ENCODE measurements around the gene PCDHGC3. TPM values are rescaled to one million over a fixed set of nuclear protein-coding genes. Genes with fewer than 3 reads are reported as not detected.

PCDHGC3 gene
- polyA plus RNA-seq, 1 of the 3 experiments (the other 2 are of a cell fraction), result 97.0 TPM

DNA sequence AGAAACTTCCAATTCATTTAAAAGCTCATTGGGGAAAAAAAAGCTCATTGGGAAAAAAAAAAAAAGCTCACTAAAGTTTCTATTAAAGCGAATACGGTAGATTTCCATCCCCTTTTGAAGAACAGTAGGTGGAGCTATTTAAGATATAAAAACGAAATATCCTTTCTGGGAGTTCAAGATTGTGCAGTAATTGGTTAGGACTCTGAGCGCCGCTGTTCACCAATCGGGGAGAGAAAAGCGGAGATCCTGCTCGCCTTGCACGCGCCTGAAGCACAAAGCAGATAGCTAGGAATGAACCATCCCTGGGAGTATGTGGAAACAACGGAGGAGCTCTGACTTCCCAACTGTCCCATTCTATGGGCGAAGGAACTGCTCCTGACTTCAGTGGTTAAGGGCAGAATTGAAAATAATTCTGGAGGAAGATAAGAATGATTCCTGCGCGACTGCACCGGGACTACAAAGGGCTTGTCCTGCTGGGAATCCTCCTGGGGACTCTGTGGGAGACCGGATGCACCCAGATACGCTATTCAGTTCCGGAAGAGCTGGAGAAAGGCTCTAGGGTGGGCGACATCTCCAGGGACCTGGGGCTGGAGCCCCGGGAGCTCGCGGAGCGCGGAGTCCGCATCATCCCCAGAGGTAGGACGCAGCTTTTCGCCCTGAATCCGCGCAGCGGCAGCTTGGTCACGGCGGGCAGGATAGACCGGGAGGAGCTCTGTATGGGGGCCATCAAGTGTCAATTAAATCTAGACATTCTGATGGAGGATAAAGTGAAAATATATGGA lies 45.2 kb upstream of the PCDHGC3 start, which contains the start of gene PCDHGA12:
Gene PCDHGA12, plus strand, starts transcription at position 176 of the 782 bp plus-strand sequence. Its CDS starts 253 bp downstream, at position 429.
- Histone ChIP-seq H2AFZ (ENCODE audit: low read depth) (no peak within 1 kb of the TSS), H3K9ac (no peak within 1 kb of the TSS), H3K27ac (ENCODE audit: low read depth in 2 of 2, low read length in 1 of 2) (no peak within 1 kb of the TSS)

More for the DNA sequence above, 45.2 kb upstream of the PCDHGC3 start, which contains the start of gene PCDHGA12:
- Histone ChIP-seq H3K4me1 (ENCODE audit: control insufficient read depth in 1 of 2, insufficient read depth in 2 of 2, low read depth in 1 of 2, low read length in 1 of 2) (no peaks in the 10 kb centered on the region), H4K20me1 (ENCODE audit: insufficient read depth) (no peaks in the 10 kb centered on the region), H3K9me2 (no peaks in the 10 kb centered on the region), H3K9me3 (0 out of 2 replicates have a peak, but pooled peaks cover 5% of the 10 kb centered on the region), H3K4me3 (ENCODE audit: low read depth in 2 of 2, low read length in 1 of 2) (peak within 1 kb of the TSS in 1 of 2 experiments; percentile 15; a peak in 1 of 4 replicates), H3K27me3 (ENCODE audit: insufficient read depth) (no peaks in the 10 kb centered on the region), H3K36me3 (replicated peaks in 1 of 2; ENCODE audit: control insufficient read depth in 1 of 2, insufficient read depth in 2 of 2, low read length in 1 of 2) (peaks cover 3 to 38% of the 10 kb centered on the region in 2 experiments), H3K79me2 (ENCODE audit: insufficient read depth) (peaks cover 9% of the 10 kb centered on the region; the same call in 1 of the 2 replicates), H3K4me2 (no peak within 1 kb of the TSS), H3F3A (replicated peaks; ENCODE audit: insufficient read depth) (peaks cover 8% of the 10 kb centered on the region)
- ChIA-PET CTCF (interaction anchor here (1.1 to 2.5 kb wide), 4 partner anchors 13 to 133 kb away, joined by 3 to 8 read pairs (median 6); partner anchors contain the start of gene PCDHGB7), POLR2A (no interaction called here)
- DNase-seq, result no peak
- 87% methylated on average over 33 of the region's 33 CpGs for WGBS (ENCODE audit: low lambda C conversion rate)
- TF ChIP-seq EZH2phosphoT487 (IDR thresholded peaks at IDR 0.05; ENCODE audit: borderline replicate concordance, low read depth), result no peak
- TF ChIP-seq NRF1 (IDR thresholded peaks at IDR 0.05; ENCODE audit: low read depth, low read length), result no peak
- no peak for TF ChIP-seq TCF12 (IDR thresholded peaks at IDR 0.05)
- no peak for TF ChIP-seq POLR2AphosphoS5 (IDR thresholded peaks at IDR 0.05; ENCODE audit: low read depth, low read length)
- TF ChIP-seq, protein P1, sequence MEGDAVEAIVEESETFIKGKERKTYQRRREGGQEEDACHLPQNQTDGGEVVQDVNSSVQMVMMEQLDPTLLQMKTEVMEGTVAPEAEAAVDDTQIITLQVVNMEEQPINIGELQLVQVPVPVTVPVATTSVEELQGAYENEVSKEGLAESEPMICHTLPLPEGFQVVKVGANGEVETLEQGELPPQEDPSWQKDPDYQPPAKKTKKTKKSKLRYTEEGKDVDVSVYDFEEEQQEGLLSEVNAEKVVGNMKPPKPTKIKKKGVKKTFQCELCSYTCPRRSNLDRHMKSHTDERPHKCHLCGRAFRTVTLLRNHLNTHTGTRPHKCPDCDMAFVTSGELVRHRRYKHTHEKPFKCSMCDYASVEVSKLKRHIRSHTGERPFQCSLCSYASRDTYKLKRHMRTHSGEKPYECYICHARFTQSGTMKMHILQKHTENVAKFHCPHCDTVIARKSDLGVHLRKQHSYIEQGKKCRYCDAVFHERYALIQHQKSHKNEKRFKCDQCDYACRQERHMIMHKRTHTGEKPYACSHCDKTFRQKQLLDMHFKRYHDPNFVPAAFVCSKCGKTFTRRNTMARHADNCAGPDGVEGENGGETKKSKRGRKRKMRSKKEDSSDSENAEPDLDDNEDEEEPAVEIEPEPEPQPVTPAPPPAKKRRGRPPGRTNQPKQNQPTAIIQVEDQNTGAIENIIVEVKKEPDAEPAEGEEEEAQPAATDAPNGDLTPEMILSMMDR (IDR thresholded peaks at IDR 0.05), result no peak
- TF ChIP-seq FOXM1 (IDR thresholded peaks at IDR 0.05; ENCODE audit: low read depth), result no peak
- TF ChIP-seq ELF1 (IDR thresholded peaks at IDR 0.05), result no peak
- TF ChIP-seq SMC3 (IDR thresholded peaks at IDR 0.05; ENCODE audit: low read depth, low read length), result no peak
- TF ChIP-seq SIN3A (IDR thresholded peaks at IDR 0.05; ENCODE audit: borderline replicate concordance, low read depth, low read length), result no peak
- TF ChIP-seq TEAD4 (IDR thresholded peaks at IDR 0.05; ENCODE audit: borderline replicate concordance, insufficient read depth), result no peak
- TF ChIP-seq TAF1 (IDR thresholded peaks at IDR 0.05; ENCODE audit: borderline replicate concordance, low read depth, low read length), result no peak
- TF ChIP-seq MEF2A (IDR thresholded peaks at IDR 0.05; ENCODE audit: borderline replicate concordance, low read depth), result no peak
- no peak for TF ChIP-seq FOSL2 (IDR thresholded peaks at IDR 0.05; ENCODE audit: borderline replicate concordance, low read depth)
- TF ChIP-seq, protein P2, sequence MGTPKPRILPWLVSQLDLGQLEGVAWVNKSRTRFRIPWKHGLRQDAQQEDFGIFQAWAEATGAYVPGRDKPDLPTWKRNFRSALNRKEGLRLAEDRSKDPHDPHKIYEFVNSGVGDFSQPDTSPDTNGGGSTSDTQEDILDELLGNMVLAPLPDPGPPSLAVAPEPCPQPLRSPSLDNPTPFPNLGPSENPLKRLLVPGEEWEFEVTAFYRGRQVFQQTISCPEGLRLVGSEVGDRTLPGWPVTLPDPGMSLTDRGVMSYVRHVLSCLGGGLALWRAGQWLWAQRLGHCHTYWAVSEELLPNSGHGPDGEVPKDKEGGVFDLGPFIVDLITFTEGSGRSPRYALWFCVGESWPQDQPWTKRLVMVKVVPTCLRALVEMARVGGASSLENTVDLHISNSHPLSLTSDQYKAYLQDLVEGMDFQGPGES (IDR thresholded peaks at IDR 0.05; ENCODE audit: low read depth, low read length), result no peak
- TF ChIP-seq, protein P3, sequence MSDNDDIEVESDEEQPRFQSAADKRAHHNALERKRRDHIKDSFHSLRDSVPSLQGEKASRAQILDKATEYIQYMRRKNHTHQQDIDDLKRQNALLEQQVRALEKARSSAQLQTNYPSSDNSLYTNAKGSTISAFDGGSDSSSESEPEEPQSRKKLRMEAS (IDR thresholded peaks at IDR 0.05; ENCODE audit: low read depth), result no peak
- TF ChIP-seq RCOR1 (IDR thresholded peaks at IDR 0.05; ENCODE audit: low read length), result no peak
- TF ChIP-seq GATA2 (CRISPR knock-in tag; IDR thresholded peaks at IDR 0.05), result no peak
- TF ChIP-seq, protein P4, sequence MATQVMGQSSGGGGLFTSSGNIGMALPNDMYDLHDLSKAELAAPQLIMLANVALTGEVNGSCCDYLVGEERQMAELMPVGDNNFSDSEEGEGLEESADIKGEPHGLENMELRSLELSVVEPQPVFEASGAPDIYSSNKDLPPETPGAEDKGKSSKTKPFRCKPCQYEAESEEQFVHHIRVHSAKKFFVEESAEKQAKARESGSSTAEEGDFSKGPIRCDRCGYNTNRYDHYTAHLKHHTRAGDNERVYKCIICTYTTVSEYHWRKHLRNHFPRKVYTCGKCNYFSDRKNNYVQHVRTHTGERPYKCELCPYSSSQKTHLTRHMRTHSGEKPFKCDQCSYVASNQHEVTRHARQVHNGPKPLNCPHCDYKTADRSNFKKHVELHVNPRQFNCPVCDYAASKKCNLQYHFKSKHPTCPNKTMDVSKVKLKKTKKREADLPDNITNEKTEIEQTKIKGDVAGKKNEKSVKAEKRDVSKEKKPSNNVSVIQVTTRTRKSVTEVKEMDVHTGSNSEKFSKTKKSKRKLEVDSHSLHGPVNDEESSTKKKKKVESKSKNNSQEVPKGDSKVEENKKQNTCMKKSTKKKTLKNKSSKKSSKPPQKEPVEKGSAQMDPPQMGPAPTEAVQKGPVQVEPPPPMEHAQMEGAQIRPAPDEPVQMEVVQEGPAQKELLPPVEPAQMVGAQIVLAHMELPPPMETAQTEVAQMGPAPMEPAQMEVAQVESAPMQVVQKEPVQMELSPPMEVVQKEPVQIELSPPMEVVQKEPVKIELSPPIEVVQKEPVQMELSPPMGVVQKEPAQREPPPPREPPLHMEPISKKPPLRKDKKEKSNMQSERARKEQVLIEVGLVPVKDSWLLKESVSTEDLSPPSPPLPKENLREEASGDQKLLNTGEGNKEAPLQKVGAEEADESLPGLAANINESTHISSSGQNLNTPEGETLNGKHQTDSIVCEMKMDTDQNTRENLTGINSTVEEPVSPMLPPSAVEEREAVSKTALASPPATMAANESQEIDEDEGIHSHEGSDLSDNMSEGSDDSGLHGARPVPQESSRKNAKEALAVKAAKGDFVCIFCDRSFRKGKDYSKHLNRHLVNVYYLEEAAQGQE (IDR thresholded peaks at IDR 0.05; ENCODE audit: low read depth, low read length), result no peak
- TF ChIP-seq FOXJ3 (CRISPR knock-in tag; IDR thresholded peaks at IDR 0.05), result no peak
